Naive thymus-derived CD4-positive, alpha-beta T cell (primary cell): Measurements from ENCODE around the gene CASP12. TPM values are rescaled to one million over a fixed set of nuclear protein-coding genes. Genes with fewer than 3 reads are reported as not detected.
A peak's percentile ranks its signal among the peaks of the same experiment; 100 is the strongest.
"Not testable (repeated sequence)": the region's sequence is repeated elsewhere in the genome, so short reads cannot be mapped to it uniquely, and the experiment has no call there.

Experiments
- ATAC-seq: fragments of 150-1000 bp; cut with Tn5 transposase; 2 replicates; pipeline ENCODE4 v1.10.0; 2021; ENCODE audit warnings: mild to moderate bottlenecking, moderate library complexity
- CTCF ChIA-PET: fragments of 350-600 bp; sonication (Branson Sonifier 250); formaldehyde crosslinking; loops from one replicate; lab custom pipeline; 2021; ENCODE audit warnings: antibody characterized with exemption; lab: Charles Lee
- POLR2A ChIA-PET: fragments of 350-600 bp; sonication (Branson Sonifier 250); formaldehyde crosslinking; loops from one replicate; lab custom pipeline; 2021; ENCODE audit warnings: antibody characterized with exemption, inconsistent platforms; lab: Charles Lee
- DNase-seq, 9 donors: peaks; one replicate each; pipeline versions ENCODE4 v3.0.0 to v3.0.0-alpha.2; 2020 to 2022; ENCODE audit warnings: mixed read lengths in 1 of 9
- H3K27ac ChIP-seq: one replicate; pipeline ENCODE4 v1.7.0; 2013; ENCODE audit warnings: mild to moderate bottlenecking, low read depth, low read length, moderate library complexity
- H3K27me3 ChIP-seq, 2 donors: one replicate each; pipeline ENCODE4 v1.7.0; 2013; ENCODE audit warnings: low read length in 2 of 2, mild to moderate bottlenecking in 2 of 2, moderate library complexity in 2 of 2; ENCODE audit not compliant: control insufficient read depth in 2 of 2, insufficient read depth in 2 of 2
- H3K36me3 ChIP-seq, 3 experiments: 1 replicate in 2 of 3; 2 replicates in 1 of 3; pipeline ENCODE4 v1.7.0; 2013; ENCODE audit warnings: low read length in 3 of 3, mild to moderate bottlenecking in 3 of 3, moderate library complexity in 1 of 3; ENCODE audit not compliant: insufficient read depth in 3 of 3, control insufficient read depth in 2 of 3
- H3K4me1 ChIP-seq, 2 donors: one replicate each; pipeline ENCODE4 v1.7.0; 2013; ENCODE audit warnings: low read length in 2 of 2, mild to moderate bottlenecking in 2 of 2, moderate library complexity in 1 of 2; ENCODE audit not compliant: control insufficient read depth in 2 of 2, insufficient read depth in 2 of 2
- H3K4me3 ChIP-seq: 2 replicates; pipeline ENCODE4 v1.7.0; 2013; ENCODE audit warnings: mild to moderate bottlenecking, low read length
- H3K9me3 ChIP-seq, 3 experiments: 1 replicate in 2 of 3; 2 replicates in 1 of 3; pipeline ENCODE4 v1.7.0; 2013; ENCODE audit warnings: low read length in 3 of 3; ENCODE audit not compliant: control insufficient read depth in 2 of 3
- H3K27ac Mint-ChIP-seq, 9 donors: one replicate each; pipeline ENCODE4 v1.8.0; 2020 to 2022; ENCODE audit warnings: mixed read lengths in 9 of 9, mild to moderate bottlenecking in 8 of 9, moderate library complexity in 5 of 9, inconsistent platforms in 2 of 9
- H3K27me3 Mint-ChIP-seq, 5 donors: one replicate each; pipeline ENCODE4 v1.8.0; 2021 to 2022; ENCODE audit warnings: mixed read lengths in 5 of 5, mild to moderate bottlenecking in 1 of 5
- H3K36me3 Mint-ChIP-seq, 5 donors: one replicate each; pipeline ENCODE4 v1.8.0; 2020 to 2022; ENCODE audit warnings: mixed read lengths in 5 of 5, mild to moderate bottlenecking in 3 of 5, inconsistent platforms in 1 of 5
- H3K4me1 Mint-ChIP-seq, 7 donors: one replicate each; pipeline ENCODE4 v1.8.0; 2020 to 2022; ENCODE audit warnings: mixed read lengths in 7 of 7, mild to moderate bottlenecking in 3 of 7, inconsistent platforms in 1 of 7
- H3K4me3 Mint-ChIP-seq, 10 donors: one replicate each; pipeline ENCODE4 v1.8.0; 2020 to 2022; ENCODE audit warnings: mild to moderate bottlenecking in 10 of 10, mixed read lengths in 10 of 10, moderate library complexity in 6 of 10, inconsistent platforms in 2 of 10
- H3K9me3 Mint-ChIP-seq, 11 donors: one replicate each; pipeline ENCODE4 v1.8.0; 2020 to 2022; ENCODE audit warnings: mixed read lengths in 11 of 11, mild to moderate bottlenecking in 4 of 11, inconsistent platforms in 1 of 11, moderate library complexity in 1 of 11
- intact Hi-C, 2 donors: fragments of 100-400 bp; cut with micrococcal nuclease; formaldehyde crosslinking; loops; one replicate each; pipeline ENCODE4 v1.15.1; 2023
- polyA plus RNA-seq, 2 donors: library from polyadenylated mRNA; unstranded; fragments of 300-500 nt; fragmentation: Illumina TruSeq; gene quantifications; one replicate each; pipeline ENCODE4 v1.2.3, GENCODE V29; 2021
- total RNA-seq, 6 experiments: library from RNA in 5 of 6; stranded (reverse) in 5 of 6; gene quantifications; 1 replicate in 5 of 6; 2 replicates in 1 of 6; pipeline ENCODE4 v1.2.3 and lab custom pipeline; 2021 to 2026

The CASP12 gene
- total RNA-seq: not detected
- not detected for polyA plus RNA-seq
- not detected for total RNA-seq (lab: John Stamatoyannopoulos, UW)

DNA sequence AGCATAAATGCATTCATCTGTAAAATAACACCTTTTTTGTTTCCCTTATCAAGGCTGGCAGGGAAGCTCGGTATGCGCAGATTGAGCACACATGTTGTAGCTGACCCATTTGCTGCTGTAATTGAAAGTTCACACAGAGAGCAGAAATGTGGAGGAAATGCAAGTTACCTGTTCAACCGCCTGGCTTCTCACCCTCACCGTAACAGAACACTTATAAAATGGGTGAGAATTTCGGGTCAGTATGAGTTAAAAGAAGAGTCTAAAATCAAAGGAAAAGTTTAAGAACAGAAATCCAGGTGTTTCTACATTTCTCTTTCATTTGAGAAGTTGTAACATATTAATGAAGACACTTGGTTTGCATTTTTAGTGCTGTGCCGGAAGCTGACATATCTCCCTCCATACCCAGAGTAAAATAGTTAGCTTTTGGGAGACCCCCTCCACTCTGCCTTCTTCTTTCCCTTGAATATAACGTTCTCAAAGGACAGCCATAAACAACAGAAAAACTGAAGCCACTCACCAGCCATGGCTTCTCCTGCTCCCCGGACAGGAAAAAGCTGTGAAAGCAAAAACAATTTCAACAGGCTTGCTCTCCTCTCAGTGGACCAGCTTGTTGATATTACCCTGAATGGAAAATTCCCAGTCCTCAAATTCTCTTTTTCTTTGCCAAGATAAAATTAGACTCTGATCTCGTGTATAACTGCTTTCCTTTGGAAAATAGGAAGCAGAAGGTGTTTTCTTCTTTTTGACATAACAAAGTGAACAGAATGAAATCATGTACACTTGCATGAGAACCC is at the start of gene CASP12:
CASP12 (minus strand) TSS at position 570 of the 794 bp plus-strand sequence.
- CTCF ChIA-PET: interaction anchor here (1.2 to 1.6 kb wide), 2 partner anchors 10 to 20 kb away, joined by 3 to 4 read pairs; no protein-coding TSS in a partner anchor
- H3K36me3 ChIP-seq: no peaks in the 10 kb centered on the region
- H3K4me3 Mint-ChIP-seq: peak within 1 kb of the TSS in 8 of 10 donors; percentile 42 to 73 (median 54)
- DNase-seq: peak in 1 of 9 donors; percentile 12
- H3K27ac Mint-ChIP-seq: peak within 1 kb of the TSS in 8 of 9 donors; percentile 0 to 73 (median 54)
- no peak within 1 kb of the TSS for H3K27ac ChIP-seq
- H3K27me3 Mint-ChIP-seq: peaks cover 0 to 2% (median 0%) of the 10 kb centered on the region in 5 donors
- intact Hi-C loops: loop anchor here (1.0 to 2.0 kb wide), 3 partner anchors 9 to 20 kb away; no protein-coding TSS in a partner anchor
- POLR2A ChIA-PET: interaction anchor here (0.6 to 1.1 kb wide), 2 partner anchors 9 to 13 kb away, joined by 3 to 4 read pairs; no protein-coding TSS in a partner anchor
- peaks cover 0 to 9% (median 0%) of the 10 kb centered on the region in 11 donors for H3K9me3 Mint-ChIP-seq
- no peaks in the 10 kb centered on the region for H3K9me3 ChIP-seq
- H3K36me3 Mint-ChIP-seq: peaks cover 0 to 12% (median 10%) of the 10 kb centered on the region in 5 donors
- H3K4me1 Mint-ChIP-seq: peaks cover 10 to 30% (median 26%) of the 10 kb centered on the region in 7 donors
- peak within 1 kb of the TSS; percentile 34 for H3K4me3 ChIP-seq
- ATAC-seq: peak; percentile 51
- H3K4me1 ChIP-seq: peaks cover 3 to 23% of the 10 kb centered on the region in 2 donors
- no peaks in the 10 kb centered on the region for H3K27me3 ChIP-seq

DNA sequence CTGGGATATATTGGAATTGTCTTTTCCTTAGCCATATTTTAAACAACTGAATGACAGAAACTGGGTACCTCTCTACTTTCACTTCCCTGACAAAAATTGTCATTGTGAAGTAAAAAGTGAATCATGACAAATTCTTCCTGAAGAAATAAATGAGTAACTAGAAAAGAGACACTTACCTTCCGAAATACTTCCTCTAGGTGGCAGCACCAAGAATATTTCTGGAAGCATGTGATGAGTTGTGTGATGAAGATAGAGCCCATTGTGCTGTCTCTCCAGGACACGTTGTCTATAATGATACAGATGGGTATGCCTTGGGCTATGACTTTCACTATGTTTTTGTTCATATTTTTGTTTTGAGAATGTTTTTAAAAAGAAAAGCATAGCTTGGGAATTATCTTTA is 48.6 kb upstream of the CASP12 start:
- Histone ChIP-seq H3K36me3 (peaks cover 6 to 68% (median 30%) of the 10 kb centered on the region in 3 experiments), H3K27me3 (no peaks in the 10 kb centered on the region), H3K4me1 (no peaks in the 10 kb centered on the region), H3K4me3 (no peak overlapping the region), H3K9me3 (no peaks in the 10 kb centered on the region), H3K27ac (no peak overlapping the region)
- ATAC-seq: peak; percentile 86
- ChIA-PET POLR2A (interaction anchor here (0.5 kb wide), 2 partner anchors 345 to 788 kb away, joined by 3 to 5 read pairs; no protein-coding TSS in a partner anchor), CTCF (interaction anchor here (0.8 to 1.7 kb wide), 4 partner anchors 17 to 283 kb away, joined by 3 to 8 read pairs (median 4); partner anchors contain the start of gene CASP4)
- intact Hi-C loops: loop anchor here (1.0 to 5.0 kb wide), 7 partner anchors 22 to 340 kb away; partner anchors contain the start of gene CASP4 (in 1 of the 2)
- DNase-seq: peak in 7 of 9 donors; percentile 11 to 59 (median 50)
- no peak overlapping the region for H3K4me3 Mint-ChIP-seq
- H3K27me3 Mint-ChIP-seq: no peaks in the 10 kb centered on the region
- peak overlapping the region in 6 of 9 donors; percentile 3 to 55 (median 39) for H3K27ac Mint-ChIP-seq
- peaks cover 46 to 88% (median 75%) of the 10 kb centered on the region in 5 donors for H3K36me3 Mint-ChIP-seq
- H3K9me3 Mint-ChIP-seq: peaks cover 0 to 1% (median 0%) of the 10 kb centered on the region in 11 donors
- H3K4me1 Mint-ChIP-seq: peaks cover 5 to 25% (median 14%) of the 10 kb centered on the region in 7 donors

GRCh38 chr11:104944076-104944475 is 45.8 kb upstream of the CASP12 start:
- POLR2A ChIA-PET: no interaction called here
- DNase-seq (no peak), ATAC-seq (no peak)
- H3K9me3 ChIP-seq: no peaks in the 10 kb centered on the region
- CTCF ChIA-PET: interaction anchor here (0.6 kb wide), 1 partner anchor 332 kb away, joined by 4 read pairs; no protein-coding TSS in a partner anchor
- H3K4me3 ChIP-seq: no peak overlapping the region
- H3K36me3 ChIP-seq: peaks cover 0 to 44% (median 7%) of the 10 kb centered on the region in 3 experiments
- intact Hi-C loops: no loop called here
- no peak overlapping the region for H3K4me3 Mint-ChIP-seq
- peaks cover 25 to 65% (median 52%) of the 10 kb centered on the region in 5 donors for H3K36me3 Mint-ChIP-seq
- peak overlapping the region in 6 of 9 donors; percentile 7 to 69 (median 51) for H3K27ac Mint-ChIP-seq
- peaks cover 0 to 1% (median 0%) of the 10 kb centered on the region in 11 donors for H3K9me3 Mint-ChIP-seq
- no peaks in the 10 kb centered on the region for H3K4me1 ChIP-seq
- H3K27me3 Mint-ChIP-seq: no peaks in the 10 kb centered on the region
- peaks cover 5 to 25% (median 14%) of the 10 kb centered on the region in 7 donors for H3K4me1 Mint-ChIP-seq
- no peak overlapping the region for H3K27ac ChIP-seq
- H3K27me3 ChIP-seq: no peaks in the 10 kb centered on the region

DNA sequence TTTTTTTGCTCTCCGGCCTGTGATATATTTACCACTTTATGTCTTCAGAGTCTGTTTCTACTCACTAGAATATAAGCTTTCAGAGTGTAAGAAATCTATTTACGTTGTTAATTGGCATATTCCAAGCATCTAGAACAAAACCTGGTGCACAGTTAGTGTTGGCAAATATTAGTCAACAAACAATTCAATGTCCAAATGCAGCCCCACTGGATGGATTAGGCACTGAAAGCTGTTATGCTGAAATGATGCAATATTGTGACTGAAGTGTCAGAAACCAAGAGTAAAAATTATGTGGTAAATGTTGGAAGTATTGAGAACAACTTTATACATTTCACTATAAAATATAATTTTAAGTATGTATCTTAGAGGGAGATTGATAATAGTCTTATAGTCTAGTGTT is 45.3 kb upstream of the CASP12 start:
- Mint-ChIP-seq H3K27ac (peak overlapping the region in 4 of 9 donors; percentile 7 to 67 (median 47)), H3K36me3 (peaks cover 22 to 60% (median 46%) of the 10 kb centered on the region in 5 donors), H3K9me3 (peaks cover 0 to 1% (median 0%) of the 10 kb centered on the region in 11 donors), H3K27me3 (no peaks in the 10 kb centered on the region), H3K4me1 (peaks cover 5 to 25% (median 11%) of the 10 kb centered on the region in 7 donors), H3K4me3 (no peak overlapping the region)
- Histone ChIP-seq H3K27ac (no peak overlapping the region), H3K9me3 (no peaks in the 10 kb centered on the region), H3K4me3 (no peak overlapping the region), H3K27me3 (no peaks in the 10 kb centered on the region), H3K4me1 (no peaks in the 10 kb centered on the region), H3K36me3 (peaks cover 0 to 39% (median 4%) of the 10 kb centered on the region in 3 experiments)
- POLR2A ChIA-PET: no interaction called here
- ATAC-seq (no peak), DNase-seq (no peak)
- CTCF ChIA-PET: no interaction called here
- intact Hi-C loops: no loop called here

GRCh38 chr11:104934594-104934993 is 36.3 kb upstream of the CASP12 start:
- Histone ChIP-seq H3K4me1 (peaks cover 13 to 14% of the 10 kb centered on the region in 2 donors), H3K9me3 (no peaks in the 10 kb centered on the region), H3K36me3 (no peaks in the 10 kb centered on the region), H3K27ac (no peak overlapping the region), H3K27me3 (no peaks in the 10 kb centered on the region), H3K4me3 (peak overlapping the region; percentile 4)
- H3K36me3 Mint-ChIP-seq: peaks cover 10 to 41% (median 13%) of the 10 kb centered on the region in 5 donors
- ChIA-PET POLR2A (interaction anchor here (0.8 kb wide), 1 partner anchor 17 kb away, joined by 3 read pairs; no protein-coding TSS in a partner anchor), CTCF (interaction anchor here (0.7 kb wide), 1 partner anchor 152 kb away, joined by 4 read pairs; no protein-coding TSS in a partner anchor)
- intact Hi-C loops: loop anchor here in 1 of 2 donors (1.0 kb wide), 1 partner anchor 16 kb away; no protein-coding TSS in a partner anchor
- H3K27me3 Mint-ChIP-seq: peaks cover 0 to 28% (median 0%) of the 10 kb centered on the region in 5 donors
- peak overlapping the region in 3 of 9 donors; percentile 10 to 27 (median 19) for H3K27ac Mint-ChIP-seq
- DNase-seq (peak in 6 of 9 donors; percentile 8 to 37 (median 32)), ATAC-seq (peak; percentile 65)
- peaks cover 1 to 27% (median 16%) of the 10 kb centered on the region in 11 donors for H3K9me3 Mint-ChIP-seq
- peaks cover 21 to 44% (median 34%) of the 10 kb centered on the region in 7 donors for H3K4me1 Mint-ChIP-seq
- peak overlapping the region; percentile 55 to 85 (median 74) for H3K4me3 Mint-ChIP-seq

- DNase-seq, H3K27ac ChIP-seq, H3K9me3 ChIP-seq, ATAC-seq, H3K36me3 ChIP-seq, H3K4me3 ChIP-seq, H3K27me3 ChIP-seq: not testable (repeated sequence)
- ChIA-PET POLR2A (interaction anchor here (0.8 kb wide), 1 partner anchor 17 kb away, joined by 3 read pairs; no protein-coding TSS in a partner anchor), CTCF (interaction anchor here (0.7 kb wide), 1 partner anchor 151 kb away, joined by 4 read pairs; no protein-coding TSS in a partner anchor)
- Mint-ChIP-seq H3K9me3 (peaks cover 3 to 32% (median 19%) of the 10 kb centered on the region in 11 donors), H3K36me3 (peaks cover 10 to 46% (median 16%) of the 10 kb centered on the region in 5 donors), H3K27me3 (peaks cover 0 to 33% (median 0%) of the 10 kb centered on the region in 5 donors), H3K4me1 (peaks cover 23 to 44% (median 34%) of the 10 kb centered on the region in 7 donors), H3K27ac (peak overlapping the region in 2 of 9 donors; percentile 10 to 19), H3K4me3 (peak overlapping the region in 8 of 10 donors; percentile 55 to 85 (median 74))
- H3K4me1 ChIP-seq: peaks cover 13 to 14% of the 10 kb centered on the region in 2 donors
- intact Hi-C loops: loop anchor here in 1 of 2 donors (1.0 kb wide), 1 partner anchor 16 kb away; no protein-coding TSS in a partner anchor
These were observed 35.8 kb upstream of the CASP12 start for GRCh38 chr11:104934073-104934472.
